CD14-positive monocyte (primary cell): ENCODE measurements around the gene BBS9. TPM values are rescaled to one million over a fixed set of nuclear protein-coding genes. Genes with fewer than 3 reads are reported as not detected.

Experiments used
- DNase-seq, 3 donors: peaks; one replicate each; pipeline ENCODE4 v3.0.0-alpha.2; 2011 to 2022
- H2AFZ ChIP-seq: 2 replicates; pipeline ENCODE4 v1.6.0; 2012; ENCODE audit warnings: mild to moderate bottlenecking, low read depth, low read length, inconsistent platforms; ENCODE audit not compliant: insufficient read depth, poor library complexity, severe bottlenecking
- H3K27ac ChIP-seq, 2 donors: 1 replicate in 1 of 2; 2 replicates in 1 of 2; pipeline ENCODE4 v1.5.1; 2012 to 2013; ENCODE audit warnings: low read length in 2 of 2, control low read depth in 1 of 2, inconsistent platforms in 1 of 2, low read depth in 1 of 2, mild to moderate bottlenecking in 1 of 2
- H3K27me3 ChIP-seq, 2 donors: one replicate each; pipeline versions ENCODE4 v1.6.0 to v1.6.1; 2011 to 2013; ENCODE audit warnings: low read length in 2 of 2; ENCODE audit not compliant: control insufficient read depth in 2 of 2, insufficient read depth in 2 of 2
- H3K36me3 ChIP-seq, 2 donors: replicated peaks in 1 of 2; 1 replicate in 1 of 2; 2 replicates in 1 of 2; pipeline versions ENCODE4 v1.5.1 to v1.6.1; 2012 to 2013; ENCODE audit warnings: low read length in 2 of 2, control low read depth in 1 of 2, inconsistent platforms in 1 of 2, mild to moderate bottlenecking in 1 of 2; ENCODE audit not compliant: insufficient read depth in 2 of 2, control insufficient read depth in 1 of 2
- H3K4me1 ChIP-seq, 2 donors: 1 replicate in 1 of 2; 2 replicates in 1 of 2; pipeline versions ENCODE4 v1.5.1 to v1.6.1; 2012 to 2013; ENCODE audit warnings: low read length in 2 of 2, control low read depth in 1 of 2, inconsistent platforms in 1 of 2, mild to moderate bottlenecking in 1 of 2, moderate library complexity in 1 of 2; ENCODE audit not compliant: insufficient read depth in 2 of 2, control insufficient read depth in 1 of 2
- H3K4me2 ChIP-seq: replicated peaks from 2 replicates; pipeline ENCODE3; 2012; ENCODE audit warnings: low read length, moderate library complexity, mild to moderate bottlenecking; ENCODE audit not compliant: poor library complexity, severe bottlenecking; ENCODE audit errors: extremely low read depth
- H3K4me3 ChIP-seq, 3 experiments: fragments of 200-600 bp in 1 of 3; sonication (generic) in 1 of 3; replicated peaks in 1 of 3; 1 replicate in 2 of 3; 2 replicates in 1 of 3; pipeline ENCODE4 v1.5.1; 2011 to 2013; ENCODE audit warnings: low read length in 3 of 3, mild to moderate bottlenecking in 3 of 3, control low read depth in 2 of 3, low read depth in 2 of 3, inconsistent platforms in 1 of 3, moderate library complexity in 1 of 3
- H3K79me2 ChIP-seq: 2 replicates; pipeline ENCODE4 v1.6.0; 2012; ENCODE audit warnings: mild to moderate bottlenecking, control low read depth, inconsistent platforms, low read length, moderate library complexity; ENCODE audit not compliant: insufficient read depth
- H3K9ac ChIP-seq: 2 replicates; pipeline ENCODE4 v1.6.0; 2017; ENCODE audit warnings: low read length, mild to moderate bottlenecking; ENCODE audit not compliant: insufficient read depth, poor library complexity, severe bottlenecking
- H3K9me3 ChIP-seq, 2 donors: replicated peaks in 1 of 2; 1 replicate in 1 of 2; 2 replicates in 1 of 2; pipeline versions ENCODE4 v1.5.1 to v1.6.1; 2012 to 2013; ENCODE audit warnings: low read length in 2 of 2, control low read depth in 1 of 2; ENCODE audit not compliant: control insufficient read depth in 1 of 2, insufficient read depth in 1 of 2
- H4K20me1 ChIP-seq: 2 replicates; pipeline ENCODE4 v1.6.0; 2012; ENCODE audit warnings: mild to moderate bottlenecking, low read length, control low read depth, moderate library complexity; ENCODE audit not compliant: insufficient read depth
- H3K27ac Mint-ChIP-seq, 7 donors: one replicate each; pipeline ENCODE4 v1.8.0; 2020; ENCODE audit warnings: mild to moderate bottlenecking in 7 of 7, mixed read lengths in 7 of 7, moderate library complexity in 6 of 7, inconsistent platforms in 2 of 7
- H3K27me3 Mint-ChIP-seq, 3 donors: one replicate each; pipeline ENCODE4 v1.8.0; 2021 to 2022; ENCODE audit warnings: low read depth in 3 of 3, mild to moderate bottlenecking in 3 of 3, mixed read lengths in 3 of 3, moderate library complexity in 3 of 3, inconsistent platforms in 1 of 3
- H3K36me3 Mint-ChIP-seq, 2 donors: one replicate each; pipeline ENCODE4 v1.8.0; 2020; ENCODE audit warnings: mixed read lengths in 2 of 2, inconsistent platforms in 1 of 2, mild to moderate bottlenecking in 1 of 2
- H3K4me1 Mint-ChIP-seq: one replicate; pipeline ENCODE4 v1.8.0; 2020; ENCODE audit warnings: mild to moderate bottlenecking, mixed read lengths
- H3K4me3 Mint-ChIP-seq, 2 donors: one replicate each; pipeline ENCODE4 v1.8.0; 2020; ENCODE audit warnings: mild to moderate bottlenecking in 2 of 2, mixed read lengths in 2 of 2, moderate library complexity in 1 of 2
- H3K9me3 Mint-ChIP-seq, 7 donors: one replicate each; pipeline ENCODE4 v1.8.0; 2020 to 2022; ENCODE audit warnings: mixed read lengths in 7 of 7, mild to moderate bottlenecking in 6 of 7, moderate library complexity in 6 of 7, inconsistent platforms in 2 of 7
- CTCF ChIP-seq: fragments of 200-600 bp; IDR thresholded peaks from one replicate; pipeline ENCODE4 v1.8.0; 2022; ENCODE audit warnings: antibody characterized with exemption, mild to moderate bottlenecking
- WGBS: methylation state at CpG from one replicate; pipeline ENCODE4 v1.1.5; 2013; ENCODE audit warnings: missing lambda C conversion rate; ENCODE audit not compliant: insufficient coverage; 5-methylcytosine and 5-hydroxymethylcytosine counted together
- intact Hi-C, 2 donors: fragments of 100-400 bp; cut with micrococcal nuclease; formaldehyde crosslinking; loops; one replicate each; pipeline versions ENCODE4 v1.15.0 to v1.15.1; 2023
- polyA plus RNA-seq, 3 donors: library from polyadenylated mRNA; depleted of rRNA in 1 of 3; unstranded in 2 of 3; stranded (reverse) in 1 of 3; fragments of 300-500 nt in 2 of 3; fragments of >200 nt in 1 of 3; fragmentation: Illumina TruSeq in 2 of 3; gene quantifications; 1 replicate in 2 of 3; 2 replicates in 1 of 3; pipeline ENCODE4 v1.2.3, GENCODE V29; 2012 to 2021

BBS9 gene
- polyA plus RNA-seq, 3 donors, result 4.9 to 7.5 (median 6.8) TPM

GRCh38 chr7:33597181-33597580 lies 467.8 kb downstream of the BBS9 start:
- H3K27ac ChIP-seq, result no peak overlapping the region
- H3K27me3 ChIP-seq, result no peaks in the 10 kb centered on the region
- H4K20me1 ChIP-seq, result no peaks in the 10 kb centered on the region
- no peak for DNase-seq
- H3K4me2 ChIP-seq, result no peak overlapping the region
- no CpG with 5 or more reads among the region's 1 CpG for WGBS
- no peaks in the 10 kb centered on the region for H3K36me3 ChIP-seq
- Mint-ChIP-seq H3K4me3 (no peak overlapping the region), H3K27me3 (no peaks in the 10 kb centered on the region), H3K27ac (no peak overlapping the region), H3K36me3 (no peaks in the 10 kb centered on the region), H3K9me3 (peaks cover 0 to 11% (median 2%) of the 10 kb centered on the region in 7 donors), H3K4me1 (no peaks in the 10 kb centered on the region)
- H3K9me3 ChIP-seq, result peaks cover 0 to 3% of the 10 kb centered on the region in 2 donors
- no peak overlapping the region for H2AFZ ChIP-seq
- H3K9ac ChIP-seq, result no peak overlapping the region
- no peak overlapping the region for H3K4me3 ChIP-seq
- H3K79me2 ChIP-seq, result no peaks in the 10 kb centered on the region
- H3K4me1 ChIP-seq, result no peaks in the 10 kb centered on the region
- intact Hi-C loops, result no loop called here
- no peak for TF ChIP-seq CTCF

GRCh38 chr7:33601101-33601500 lies 471.7 kb downstream of the BBS9 start:
- Mint-ChIP-seq H3K27me3 (peaks cover 0 to 2% (median 0%) of the 10 kb centered on the region in 3 donors), H3K9me3 (peaks cover 0 to 11% (median 0%) of the 10 kb centered on the region in 7 donors), H3K27ac (no peak overlapping the region), H3K36me3 (no peaks in the 10 kb centered on the region), H3K4me3 (no peak overlapping the region), H3K4me1 (no peaks in the 10 kb centered on the region)
- Histone ChIP-seq H3K4me3 (no peak overlapping the region), H3K27me3 (no peaks in the 10 kb centered on the region), H3K4me1 (no peaks in the 10 kb centered on the region), H3K4me2 (no peak overlapping the region), H3K27ac (no peak overlapping the region), H3K36me3 (no peaks in the 10 kb centered on the region), H3K9ac (no peak overlapping the region), H3K79me2 (no peaks in the 10 kb centered on the region), H2AFZ (no peak overlapping the region), H3K9me3 (peaks cover 0 to 3% of the 10 kb centered on the region in 2 donors), H4K20me1 (no peaks in the 10 kb centered on the region)
- DNase-seq, result no peak
- WGBS, result 74% methylated on average over 4 of the region's 4 CpGs
- TF ChIP-seq CTCF, result no peak
- intact Hi-C loops, result no loop called here
